Esophagus muscularis mucosa (tissue), 4 donors: ENCODE measurements around the gene ABCA2.

Experiments used
- EP300 ChIP-seq: sonication (generic); formaldehyde crosslinking; IDR thresholded peaks from one replicate; pipeline ENCODE4 v1.6.1; 2017; ENCODE audit warnings: antibody characterized with exemption
- POLR2A ChIP-seq: fragments of 450-650 bp; IDR thresholded peaks from one replicate; pipeline ENCODE4 v1.6.1; 2017; ENCODE audit warnings: antibody characterized with exemption, moderate library complexity, mild to moderate bottlenecking, low read depth
- POLR2AphosphoS5 ChIP-seq, 2 donors: sonication (generic); formaldehyde crosslinking; IDR thresholded peaks; one replicate each; pipeline ENCODE4 v1.6.1; 2017; ENCODE audit warnings: antibody characterized with exemption in 2 of 2
- TF ChIP-seq, protein P1 (sequence below), 3 experiments: fragments of 200-600 bp in 2 of 3; fragments of 450-650 bp in 1 of 3; sonication (generic) in 2 of 3; IDR thresholded peaks; one replicate each; pipeline ENCODE4 v1.5.1; 2017 to 2019; ENCODE audit warnings: antibody characterized with exemption in 3 of 3, mild to moderate bottlenecking in 2 of 3, moderate library complexity in 1 of 3

DNA sequence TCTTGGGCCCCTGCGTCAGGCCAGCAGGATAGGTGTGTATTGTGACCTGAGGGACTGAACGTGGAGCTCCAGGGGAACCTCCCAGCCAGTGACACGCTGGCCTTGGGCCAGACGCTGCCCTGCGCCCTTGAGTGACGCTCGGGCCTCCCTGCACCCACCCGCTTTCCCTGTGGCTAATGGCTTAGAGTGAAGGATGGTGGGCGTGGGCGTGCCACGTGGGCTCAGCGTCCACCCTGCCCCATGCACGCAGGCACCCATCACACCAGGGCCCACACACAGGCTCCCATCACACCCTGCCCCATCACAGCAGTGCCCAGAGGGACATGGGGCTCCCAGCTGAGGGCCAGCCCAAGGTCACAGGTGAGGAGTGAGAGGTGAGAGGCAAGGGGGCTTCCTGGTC is 9.0 kb upstream of the ABCA2 start:
- TF ChIP-seq, protein P1, sequence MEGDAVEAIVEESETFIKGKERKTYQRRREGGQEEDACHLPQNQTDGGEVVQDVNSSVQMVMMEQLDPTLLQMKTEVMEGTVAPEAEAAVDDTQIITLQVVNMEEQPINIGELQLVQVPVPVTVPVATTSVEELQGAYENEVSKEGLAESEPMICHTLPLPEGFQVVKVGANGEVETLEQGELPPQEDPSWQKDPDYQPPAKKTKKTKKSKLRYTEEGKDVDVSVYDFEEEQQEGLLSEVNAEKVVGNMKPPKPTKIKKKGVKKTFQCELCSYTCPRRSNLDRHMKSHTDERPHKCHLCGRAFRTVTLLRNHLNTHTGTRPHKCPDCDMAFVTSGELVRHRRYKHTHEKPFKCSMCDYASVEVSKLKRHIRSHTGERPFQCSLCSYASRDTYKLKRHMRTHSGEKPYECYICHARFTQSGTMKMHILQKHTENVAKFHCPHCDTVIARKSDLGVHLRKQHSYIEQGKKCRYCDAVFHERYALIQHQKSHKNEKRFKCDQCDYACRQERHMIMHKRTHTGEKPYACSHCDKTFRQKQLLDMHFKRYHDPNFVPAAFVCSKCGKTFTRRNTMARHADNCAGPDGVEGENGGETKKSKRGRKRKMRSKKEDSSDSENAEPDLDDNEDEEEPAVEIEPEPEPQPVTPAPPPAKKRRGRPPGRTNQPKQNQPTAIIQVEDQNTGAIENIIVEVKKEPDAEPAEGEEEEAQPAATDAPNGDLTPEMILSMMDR (IDR thresholded peaks at IDR 0.05): no peak
- TF ChIP-seq POLR2A (no peak), POLR2AphosphoS5 (IDR thresholded peaks at IDR 0.05) (no peak), EP300 (no peak)
